Cardiac muscle cell (in vitro differentiated cells and primary cell): ENCODE measurements around the gene CDH4. TPM values are rescaled to one million over a fixed set of nuclear protein-coding genes. Genes with fewer than 3 reads are reported as not detected.

ENCODE experiments used
- DNase-seq, 2 donors: peaks; one replicate each; pipeline versions ENCODE4 v3.0.0 to v3.0.0-alpha.2; 2010 to 2017; ENCODE audit warnings: low read depth in 1 of 2, low spot score in 1 of 2
- H3K27ac ChIP-seq: fragments of 200-600 bp; sonication (generic); 2 replicates; pipeline ENCODE4 v1.5.1; 2016
- H3K27me3 ChIP-seq: fragments of 200-600 bp; sonication (generic); 2 replicates; pipeline ENCODE4 v1.6.0; 2016; ENCODE audit warnings: control low read depth
- H3K36me3 ChIP-seq: fragments of 200-600 bp; sonication (generic); 2 replicates; pipeline ENCODE4 v1.5.1; 2016; ENCODE audit warnings: control low read depth
- H3K4me1 ChIP-seq: fragments of 200-600 bp; sonication (generic); 2 replicates; pipeline ENCODE4 v1.8.1; 2017; ENCODE audit warnings: low read depth, mild to moderate bottlenecking, mixed run types
- H3K4me3 ChIP-seq: fragments of 200-600 bp; sonication (generic); 2 replicates; pipeline ENCODE4 v1.5.1; 2016; ENCODE audit warnings: mild to moderate bottlenecking
- H3K9me3 ChIP-seq: fragments of 200-600 bp; sonication (generic); 2 replicates; pipeline ENCODE4 v1.5.1; 2017; ENCODE audit warnings: low read depth, mild to moderate bottlenecking, control low read depth
- CTCF ChIP-seq: IDR thresholded peaks from 2 replicates; pipeline ENCODE4 v1.5.1; 2012; ENCODE audit warnings: low read depth, mild to moderate bottlenecking, low read length
- polyA plus RNA-seq: library from polyadenylated mRNA; unstranded; fragments of >200 nt; fragmentation: Nextera tagmentation; extraction: Ambion mirVana; gene quantifications from 2 replicates; pipeline ENCODE4 v1.2.1, GENCODE V29; 2016
- total RNA-seq: library from RNA; depleted of rRNA; stranded (reverse); fragments of >200 nt; gene quantifications from 2 replicates; pipeline ENCODE4 v1.2.3, GENCODE V29; 2016

Gene CDH4
- total and polyA plus RNA-seq, 2 experiments from 2014 or later: 0.43 to 0.80 TPM

DNA sequence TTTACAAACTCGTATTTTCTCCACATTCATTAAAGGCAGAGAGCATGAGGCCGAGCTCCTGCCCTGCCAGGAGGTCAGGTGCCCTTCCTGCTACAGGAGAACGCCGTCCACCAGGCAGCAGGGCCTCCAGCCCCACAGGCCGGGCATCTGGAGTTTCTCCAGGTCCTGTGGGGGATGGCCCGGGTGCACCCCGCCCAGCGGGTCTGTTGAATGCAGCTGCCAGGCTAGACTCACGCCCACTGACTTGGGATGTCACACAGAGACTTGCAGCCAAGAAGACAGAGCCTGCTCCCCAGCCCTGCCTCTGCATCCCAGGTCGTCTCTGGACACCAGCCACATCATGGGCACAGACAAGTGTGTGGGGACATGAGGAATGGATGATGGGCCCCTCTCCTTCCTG lies 376.4 kb downstream of the CDH4 start:
- DNase-seq: no peak
- TF ChIP-seq CTCF: no peak
- Histone ChIP-seq H3K27me3 (no peaks in the 10 kb centered on the region), H3K4me1 (no peaks in the 10 kb centered on the region), H3K9me3 (no peaks in the 10 kb centered on the region), H3K4me3 (no peak overlapping the region), H3K27ac (no peak overlapping the region), H3K36me3 (no peaks in the 10 kb centered on the region)

GRCh38 chr20:61628901-61629601 lies 377.0 kb downstream of the CDH4 start:
- Histone ChIP-seq H3K27ac (no peak overlapping the region), H3K36me3 (no peaks in the 10 kb centered on the region), H3K4me3 (no peak overlapping the region), H3K9me3 (no peaks in the 10 kb centered on the region), H3K4me1 (no peaks in the 10 kb centered on the region), H3K27me3 (no peaks in the 10 kb centered on the region)
- no peak for TF ChIP-seq CTCF
- no peak for DNase-seq

DNA sequence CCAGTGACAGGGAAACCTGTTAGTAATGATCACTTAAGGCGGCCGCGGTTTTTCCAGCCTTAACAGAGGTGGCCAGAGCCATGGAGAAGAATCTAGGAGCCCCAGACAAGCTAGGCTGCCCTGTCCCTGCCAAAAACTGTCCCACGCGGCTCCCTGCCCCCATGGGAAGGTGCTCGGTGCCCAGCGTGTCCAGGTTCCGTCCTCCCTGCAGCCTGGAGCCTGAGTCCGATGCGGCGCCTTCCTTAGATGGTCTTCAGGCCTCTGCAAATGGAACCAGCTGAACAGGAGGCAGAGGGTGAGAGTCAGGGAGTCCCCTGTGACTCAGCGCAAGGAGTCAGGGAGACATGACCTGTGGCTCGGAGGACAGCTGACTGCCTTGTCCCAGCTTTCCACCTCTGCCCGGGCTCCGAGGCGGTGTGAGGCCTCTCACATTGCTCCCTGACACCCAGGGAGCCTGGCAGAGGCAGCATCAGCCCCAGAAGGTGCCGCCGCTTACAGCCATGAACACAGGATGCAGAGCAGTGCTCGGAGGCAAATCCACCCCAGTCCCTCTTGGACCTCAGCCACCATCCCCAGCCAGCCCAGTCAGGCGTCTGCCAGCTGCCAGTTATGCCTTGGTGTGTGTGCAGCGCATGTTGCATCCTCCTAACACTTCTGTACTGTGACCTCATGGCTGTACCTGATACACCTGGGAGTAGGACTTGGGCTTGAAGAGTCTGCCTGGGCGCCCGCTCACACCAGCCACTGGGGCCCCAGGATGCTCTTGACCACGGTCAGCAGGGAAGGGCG lies 377.7 kb downstream of the CDH4 start:
- no peak overlapping the region for H3K4me3 ChIP-seq
- no peak overlapping the region for H3K27ac ChIP-seq
- H3K36me3 ChIP-seq: no peaks in the 10 kb centered on the region
- no peak for DNase-seq
- TF ChIP-seq CTCF: no peak
- H3K9me3 ChIP-seq: no peaks in the 10 kb centered on the region
- H3K27me3 ChIP-seq: no peaks in the 10 kb centered on the region
- no peaks in the 10 kb centered on the region for H3K4me1 ChIP-seq

DNA sequence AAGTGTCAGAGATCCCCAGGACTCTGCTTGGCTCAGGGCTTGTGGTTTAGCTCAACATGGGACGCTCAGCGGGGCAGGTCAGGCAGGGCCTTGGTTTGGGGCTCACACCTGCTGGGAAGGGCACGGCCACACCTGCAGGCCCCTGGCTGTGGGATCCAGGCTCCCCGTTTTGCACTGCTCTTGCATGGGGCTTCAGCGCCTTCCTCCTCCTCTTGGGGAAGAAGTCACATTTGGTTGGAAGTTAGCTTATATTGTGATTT lies 378.3 kb downstream of the CDH4 start:
- no peaks in the 10 kb centered on the region for H3K4me1 ChIP-seq
- TF ChIP-seq CTCF: no peak
- no peak for DNase-seq
- no peaks in the 10 kb centered on the region for H3K27me3 ChIP-seq
- no peak overlapping the region for H3K4me3 ChIP-seq
- no peak overlapping the region for H3K27ac ChIP-seq
- H3K9me3 ChIP-seq: no peaks in the 10 kb centered on the region
- no peaks in the 10 kb centered on the region for H3K36me3 ChIP-seq

DNA sequence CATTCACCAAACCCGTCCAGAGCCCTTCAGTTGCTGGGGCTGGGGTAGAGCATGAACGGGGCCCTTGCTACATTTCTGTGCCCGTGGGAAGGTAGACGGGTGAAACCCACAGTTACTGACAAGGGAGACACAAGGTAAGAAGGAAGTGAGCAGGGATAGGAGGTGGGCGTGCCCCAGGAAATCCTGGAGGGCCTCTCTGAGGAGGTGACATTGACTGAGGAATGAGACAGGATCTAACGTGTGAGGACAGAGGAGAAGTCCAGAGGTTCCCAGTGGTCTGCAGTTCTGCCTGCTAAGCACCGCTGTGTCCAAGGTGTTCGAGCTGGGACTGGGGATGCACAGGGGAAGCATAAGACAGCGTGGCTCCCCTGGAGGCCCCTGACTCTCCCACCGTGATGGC lies 378.8 kb downstream of the CDH4 start:
- no peak overlapping the region for H3K27ac ChIP-seq
- no peak for DNase-seq
- H3K4me1 ChIP-seq: no peaks in the 10 kb centered on the region
- H3K36me3 ChIP-seq: no peaks in the 10 kb centered on the region
- no peak overlapping the region for H3K4me3 ChIP-seq
- no peaks in the 10 kb centered on the region for H3K9me3 ChIP-seq
- no peak for TF ChIP-seq CTCF
- no peaks in the 10 kb centered on the region for H3K27me3 ChIP-seq
